Thyroid gland (tissue), 4 donors: ENCODE data around the gene SPINT2. TPM values are rescaled to one million over a fixed set of nuclear protein-coding genes. Genes with fewer than 3 reads are reported as not detected.
A peak's percentile ranks its signal among the peaks of the same experiment; 100 is the strongest.
"Not testable (repeated sequence)": the region's sequence is repeated elsewhere in the genome, so short reads cannot be mapped to it uniquely, and the experiment has no call there.

Source experiments
- DNase-seq, 2 donors: peaks; one replicate each; pipeline ENCODE4 v3.0.0-alpha.2; 2019
- H3K27ac ChIP-seq, 3 donors: fragments of 200-600 bp; sonication (generic); 1 replicate in 2 of 3; 2 replicates in 1 of 3; pipeline ENCODE4 v1.5.1; 2016 to 2019; ENCODE audit warnings: mild to moderate bottlenecking in 1 of 3, moderate library complexity in 1 of 3
- H3K27me3 ChIP-seq: fragments of 200-600 bp; sonication (generic); one replicate; pipeline ENCODE4 v1.5.1; 2019
- H3K36me3 ChIP-seq, 2 donors: fragments of 200-600 bp; sonication (generic); one replicate each; pipeline ENCODE4 v1.5.1; 2016 to 2019
- H3K4me1 ChIP-seq, 2 donors: fragments of 200-600 bp; sonication (generic); one replicate each; pipeline ENCODE4 v1.5.1; 2017 to 2019
- H3K4me3 ChIP-seq, 3 donors: fragments of 200-600 bp; sonication (generic); replicated peaks in 1 of 3; 1 replicate in 2 of 3; 2 replicates in 1 of 3; pipeline ENCODE4 v1.5.1; 2016; ENCODE audit warnings: mild to moderate bottlenecking in 1 of 3
- H3K9me3 ChIP-seq: fragments of 200-600 bp; sonication (generic); one replicate; pipeline ENCODE4 v1.5.1; 2017
- CTCF ChIP-seq, 6 experiments: fragments of 200-600 bp in 3 of 6; fragments of 450-650 bp in 3 of 6; sonication (generic) in 3 of 6; IDR thresholded peaks; one replicate each; pipeline ENCODE4 v1.5.1; 2016 to 2019; ENCODE audit warnings: antibody characterized with exemption in 6 of 6, mild to moderate bottlenecking in 2 of 6, inconsistent platforms in 1 of 6, moderate library complexity in 1 of 6
- POLR2A ChIP-seq, 2 donors: fragments of 450-650 bp; IDR thresholded peaks; one replicate each; pipeline ENCODE4 v1.6.1; 2017; ENCODE audit warnings: antibody characterized with exemption in 2 of 2, mild to moderate bottlenecking in 2 of 2, moderate library complexity in 1 of 2
- WGBS, 2 donors: methylation state at CpG; one replicate each; pipeline ENCODE4 v1.1.5; 2017; 5-methylcytosine and 5-hydroxymethylcytosine counted together
- intact Hi-C: fragments of 100-400 bp; cut with DNase I; formaldehyde crosslinking; loops from one replicate; pipeline ENCODE4 v1.15.1; 2023
- total RNA-seq, 4 donors: library from RNA; depleted of rRNA; stranded (reverse); fragments of >200 nt; gene quantifications; one replicate each; pipeline ENCODE4 v1.2.3, GENCODE V29; 2016

SPINT2 gene
- total RNA-seq, 4 donors from 2014 or later = 424 to 1,529 (median 712) TPM

DNA sequence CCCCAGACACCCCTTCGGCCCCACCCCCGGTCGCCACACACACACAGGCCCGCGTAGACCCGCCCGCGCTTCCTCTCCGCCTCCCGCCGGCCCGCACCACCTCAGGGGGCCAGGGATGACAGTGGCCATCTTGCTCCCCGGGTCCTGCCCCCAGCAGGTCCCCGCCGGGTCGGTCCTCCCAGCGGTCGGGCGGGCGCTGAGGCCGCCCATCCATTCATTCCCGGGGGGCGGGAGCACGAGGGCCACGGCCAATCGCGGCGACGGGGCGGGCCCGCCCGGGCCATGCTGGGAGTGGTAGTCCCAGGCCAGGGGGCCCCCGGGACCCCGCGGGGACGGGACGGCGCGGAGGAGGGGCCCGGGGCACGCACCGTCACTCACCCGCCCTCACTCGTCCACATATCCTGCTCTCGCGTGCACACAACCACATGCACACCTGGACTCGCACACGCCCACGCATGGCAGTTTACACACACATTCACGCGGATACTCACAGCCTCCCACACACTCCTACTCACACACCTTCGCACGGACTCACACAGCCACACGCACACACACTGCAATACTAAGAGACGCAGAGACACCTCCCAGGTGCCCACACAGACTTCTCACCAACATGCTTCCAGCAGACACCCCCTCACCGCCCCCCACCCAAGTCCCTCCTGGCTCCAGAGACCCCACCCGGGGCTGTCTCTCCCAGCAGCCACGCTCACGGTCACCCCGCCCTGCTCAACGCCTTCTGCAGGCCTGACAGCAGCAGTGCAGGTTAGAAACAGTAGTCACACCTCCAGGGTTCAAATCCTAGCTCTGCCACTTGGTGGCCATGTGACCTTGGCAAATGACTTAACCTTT lies 40.1 kb upstream of the SPINT2 start, which contains the start of gene DPF1:
DPF1 (minus strand) TSS at position 209 of the 849 bp plus-strand sequence; CDS start at position 129, 80 bp downstream.
- H3K27me3 ChIP-seq = peaks cover 38% of the 10 kb centered on the region
- intact Hi-C loops = no loop called here
- DNase-seq = no peak
- H3K27ac ChIP-seq = no peak within 1 kb of the TSS
- 4 to 5% methylated on average over 18 to 37 of the region's 61 CpGs for WGBS, 2 donors
- H3K4me1 ChIP-seq = peaks cover 15 to 20% of the 10 kb centered on the region in 2 donors
- no peaks in the 10 kb centered on the region for H3K9me3 ChIP-seq
- TF ChIP-seq POLR2A (IDR thresholded peaks at IDR 0.05) = no peak
- TF ChIP-seq CTCF (IDR thresholded peaks at IDR 0.05) = peak in 1 of 6 experiments; percentile 14
- H3K4me3 ChIP-seq = peak within 1 kb of the TSS in 1 of 3 donors; percentile 19
- H3K36me3 ChIP-seq = no peaks in the 10 kb centered on the region

DNA sequence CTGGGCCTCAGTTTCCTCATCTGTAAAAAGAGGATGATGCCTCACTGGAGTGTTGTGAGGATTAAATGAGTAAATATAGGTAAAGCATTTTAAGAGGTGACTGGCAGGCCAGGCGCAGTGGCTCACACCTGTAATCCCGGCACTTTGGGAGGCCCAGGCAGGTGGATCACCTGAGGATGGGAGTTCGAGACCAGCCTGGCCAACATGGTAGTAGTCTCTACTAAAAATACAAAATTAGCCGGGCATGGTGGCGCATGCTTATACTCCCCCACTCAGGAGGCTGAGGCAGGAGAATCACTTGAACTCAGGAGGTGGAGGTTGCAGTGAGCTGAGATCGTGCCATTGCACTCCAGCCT lies 39.5 kb upstream of the SPINT2 start:
- H3K9me3 ChIP-seq, H3K4me3 ChIP-seq, H3K36me3 ChIP-seq, DNase-seq, H3K27ac ChIP-seq, intact Hi-C loops: not testable (repeated sequence)
- whole genome bisulfite sequencing, 2 donors = 84 to 86% methylated on average over 6 of the region's 6 CpGs
- H3K27me3 ChIP-seq = peaks cover 38% of the 10 kb centered on the region
- H3K4me1 ChIP-seq = peaks cover 15 to 22% of the 10 kb centered on the region in 2 donors

DNA sequence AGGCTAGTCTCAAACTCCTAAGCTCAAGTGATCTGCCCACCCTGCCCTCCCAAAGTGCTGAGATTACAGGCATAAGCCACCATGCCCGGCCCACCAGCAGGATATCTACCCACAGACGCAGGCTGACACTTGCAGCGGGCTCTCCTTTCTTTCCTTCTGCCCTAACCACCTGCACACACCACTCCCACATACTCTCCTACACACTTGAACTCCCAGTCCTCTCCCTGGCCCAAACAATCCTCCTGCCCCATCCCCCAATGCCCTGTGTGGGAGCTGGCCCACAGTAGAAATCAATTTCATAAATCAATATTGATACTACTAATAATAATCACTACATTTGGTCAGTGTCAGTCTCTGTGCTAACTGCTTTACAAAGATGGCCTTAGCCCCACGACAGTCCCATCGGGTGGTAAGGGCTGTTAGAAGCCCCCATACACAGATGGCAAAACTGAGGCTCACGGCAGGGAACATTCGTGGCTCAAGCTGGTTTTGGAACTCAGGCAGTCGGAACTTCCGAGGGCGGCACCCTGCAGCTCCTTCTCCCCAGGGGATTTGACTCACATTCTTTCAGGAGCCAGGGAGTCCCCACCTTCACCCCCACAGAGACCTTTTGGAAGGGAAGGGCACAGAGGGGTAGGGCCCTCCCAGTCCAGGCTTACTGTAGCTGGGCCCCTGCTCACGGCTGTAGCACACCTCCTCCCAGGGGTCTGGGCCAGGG lies 36.9 kb upstream of the SPINT2 start:
- no peak for DNase-seq
- Histone ChIP-seq H3K4me1 (peaks cover 15 to 22% of the 10 kb centered on the region in 2 donors), H3K4me3 (no peak overlapping the region), H3K27me3 (peaks cover 38% of the 10 kb centered on the region), H3K9me3 (no peaks in the 10 kb centered on the region), H3K27ac (no peak overlapping the region), H3K36me3 (no peaks in the 10 kb centered on the region)
- TF ChIP-seq CTCF (IDR thresholded peaks at IDR 0.05) (no peak), POLR2A (IDR thresholded peaks at IDR 0.05) (no peak)
- intact Hi-C loops = no loop called here
- WGBS, 2 donors = 69% methylated on average over 10 to 11 of the region's 11 CpGs

- no peak for DNase-seq
- H3K9me3 ChIP-seq = no peaks in the 10 kb centered on the region
- intact Hi-C loops = no loop called here
- no peak overlapping the region for H3K4me3 ChIP-seq
- H3K4me1 ChIP-seq = peaks cover 15 to 22% of the 10 kb centered on the region in 2 donors
- H3K27ac ChIP-seq = no peak overlapping the region
- peaks cover 38% of the 10 kb centered on the region for H3K27me3 ChIP-seq
- WGBS, 2 donors = 5 to 21% methylated on average over 7 to 8 of the region's 16 CpGs
- TF ChIP-seq CTCF (IDR thresholded peaks at IDR 0.05) = no peak
- no peak for TF ChIP-seq POLR2A (IDR thresholded peaks at IDR 0.05)
- no peaks in the 10 kb centered on the region for H3K36me3 ChIP-seq
Measured at GRCh38 chr19:38228005-38228377, 36.4 kb upstream of the SPINT2 start.

GRCh38 chr19:38228491-38229439 lies 35.6 kb upstream of the SPINT2 start:
- no peak overlapping the region for H3K27ac ChIP-seq
- no peak for DNase-seq
- TF ChIP-seq CTCF (IDR thresholded peaks at IDR 0.05) = no peak
- TF ChIP-seq POLR2A (IDR thresholded peaks at IDR 0.05) = no peak
- 1 to 3% methylated on average over 32 to 51 of the region's 80 CpGs for WGBS, 2 donors
- H3K9me3 ChIP-seq = no peaks in the 10 kb centered on the region
- H3K4me1 ChIP-seq = peaks cover 14 to 20% of the 10 kb centered on the region in 2 donors
- no peaks in the 10 kb centered on the region for H3K36me3 ChIP-seq
- no peak overlapping the region for H3K4me3 ChIP-seq
- peaks cover 35% of the 10 kb centered on the region for H3K27me3 ChIP-seq
- intact Hi-C loops = no loop called here
